IPS-NIHi7 (cell line): Measurements from ENCODE around the gene OAS2.
"Not testable (repeated sequence)": the region's sequence is repeated elsewhere in the genome, so short reads cannot be mapped to it uniquely, and the experiment has no call there.

ENCODE experiments used
- DNase-seq: peaks from one replicate; pipeline ENCODE4 v3.0.0; 2012; ENCODE audit warnings: mixed read lengths; ENCODE audit errors: extremely low spot score

The OAS2 gene

GRCh38 chr12:112985642-112986290 is 7.4 kb downstream of the OAS2 start:
- DNase-seq: no peak

DNA sequence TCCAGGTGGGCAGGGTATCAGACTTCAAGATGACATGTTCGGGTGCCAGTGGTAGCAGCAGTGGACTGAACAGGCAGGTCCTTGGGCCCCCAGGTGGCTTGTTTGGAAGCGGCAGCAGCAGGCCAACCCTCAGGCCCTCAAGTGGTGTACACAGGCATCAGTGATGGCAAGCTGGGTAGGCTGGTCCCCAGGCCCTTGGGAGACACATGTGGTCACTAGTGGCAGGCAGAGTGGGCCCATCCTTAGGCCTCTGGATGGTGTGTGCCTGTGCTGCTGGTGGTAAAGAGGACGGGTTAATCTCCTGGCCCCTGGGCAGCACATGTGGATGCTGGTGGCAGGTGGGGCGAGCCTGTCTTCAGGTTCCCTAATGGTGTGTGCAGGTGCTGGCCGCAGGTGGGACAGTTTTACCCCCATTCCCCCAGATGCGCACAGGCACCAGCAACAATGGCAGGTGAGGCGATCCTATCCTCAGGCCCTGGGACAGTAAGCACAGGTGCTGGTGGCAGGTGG is 8.0 kb downstream of the OAS2 start:
- DNase-seq: no peak

GRCh38 chr12:112987561-112987960 is 9.2 kb downstream of the OAS2 start:
- no peak for DNase-seq

GRCh38 chr12:112988224-112988623 is 9.9 kb downstream of the OAS2 start:
- no peak for DNase-seq

DNA sequence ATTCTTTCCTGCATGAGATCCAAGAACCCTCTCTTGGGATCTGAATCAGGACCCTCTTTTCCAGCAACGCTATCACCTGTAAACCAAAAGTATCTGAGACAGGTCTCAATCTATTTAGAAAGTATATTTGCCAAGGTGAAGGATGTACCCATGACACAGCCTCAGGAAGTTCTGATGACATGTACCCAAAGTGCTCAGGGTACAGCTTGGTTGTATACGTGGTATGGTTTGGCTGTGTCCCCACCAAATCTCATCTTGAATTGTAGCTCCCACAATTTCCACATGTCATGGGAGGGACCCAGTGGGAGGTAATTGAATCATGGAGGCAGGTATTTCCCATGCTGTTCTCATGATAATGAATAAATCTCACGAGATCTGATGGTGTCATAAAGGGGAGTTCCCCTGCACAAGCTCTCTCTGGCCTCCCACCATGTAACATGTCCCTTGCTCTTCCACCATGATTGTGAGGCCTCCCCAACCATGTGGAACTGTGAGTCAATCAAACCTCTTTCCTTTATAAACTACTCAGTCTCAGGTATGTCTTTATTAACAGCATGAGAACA is 10.6 kb downstream of the OAS2 start:
- not testable (repeated sequence) for DNase-seq

GRCh38 chr12:112989806-112990205 is 11.5 kb downstream of the OAS2 start:
- no peak for DNase-seq

GRCh38 chr12:112992541-112993398 is 14.5 kb downstream of the OAS2 start:
- DNase-seq: peak; percentile 92

GRCh38 chr12:112995008-112995407 is 16.7 kb downstream of the OAS2 start:
- no peak for DNase-seq

DNA sequence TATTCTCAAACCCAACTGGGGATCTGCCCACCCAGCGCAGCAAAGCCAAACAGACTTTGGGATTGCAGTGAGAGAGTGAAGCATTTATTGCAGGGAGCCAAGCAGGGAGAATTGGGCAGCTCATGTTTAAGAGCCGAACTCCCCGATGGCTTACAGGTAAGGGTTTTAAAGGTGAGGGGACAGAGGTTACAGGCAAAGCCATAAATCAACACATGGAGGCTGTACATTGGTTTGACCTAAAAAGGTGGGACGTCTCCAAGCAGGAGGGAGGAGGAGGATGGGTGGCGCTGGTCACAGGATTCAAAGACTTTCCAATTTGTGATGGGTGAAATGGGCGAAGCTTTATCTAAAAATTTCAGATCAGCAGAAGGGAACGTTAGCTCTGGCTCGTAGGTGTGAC is 18.2 kb downstream of the OAS2 start:
- no peak for DNase-seq

DNA sequence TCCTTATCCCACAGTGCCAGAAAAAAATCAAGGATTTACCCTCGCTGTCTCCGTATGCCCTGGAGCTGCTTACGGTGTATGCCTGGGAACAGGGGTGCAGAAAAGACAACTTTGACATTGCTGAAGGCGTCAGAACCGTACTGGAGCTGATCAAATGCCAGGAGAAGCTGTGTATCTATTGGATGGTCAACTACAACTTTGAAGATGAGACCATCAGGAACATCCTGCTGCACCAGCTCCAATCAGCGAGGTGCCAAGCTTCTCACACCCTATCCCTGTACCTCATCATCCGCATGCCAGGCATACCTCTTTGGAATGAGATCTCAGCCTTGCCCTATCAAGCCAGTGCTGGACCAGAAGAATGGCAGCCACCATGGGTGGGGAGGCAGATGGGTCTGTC is 19.2 kb downstream of the OAS2 start:
- DNase-seq: no peak

GRCh38 chr12:112998987-112999767 is 20.9 kb downstream of the OAS2 start:
- no peak for DNase-seq

GRCh38 chr12:113000433-113000832 is 22.1 kb downstream of the OAS2 start:
- no peak for DNase-seq

DNA sequence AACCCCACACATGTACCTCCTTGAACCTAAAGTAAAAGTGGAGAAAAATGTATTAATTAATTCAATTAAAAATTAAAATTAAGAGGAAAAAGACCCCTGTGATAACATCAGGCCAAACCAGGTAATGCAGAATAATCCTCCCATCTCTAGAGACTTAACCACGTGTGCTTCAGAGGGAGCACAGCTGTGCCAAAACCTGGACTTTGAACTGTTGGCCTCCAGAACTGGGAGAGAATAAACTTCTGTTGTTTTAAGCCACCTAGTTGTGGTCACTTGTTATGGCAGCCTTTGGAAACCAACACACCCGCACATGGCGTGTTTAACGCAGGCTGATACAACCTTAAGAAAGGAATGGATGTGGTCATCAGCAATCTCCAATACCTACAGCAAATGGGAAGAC is 23.8 kb downstream of the OAS2 start:
- no peak for DNase-seq

DNA sequence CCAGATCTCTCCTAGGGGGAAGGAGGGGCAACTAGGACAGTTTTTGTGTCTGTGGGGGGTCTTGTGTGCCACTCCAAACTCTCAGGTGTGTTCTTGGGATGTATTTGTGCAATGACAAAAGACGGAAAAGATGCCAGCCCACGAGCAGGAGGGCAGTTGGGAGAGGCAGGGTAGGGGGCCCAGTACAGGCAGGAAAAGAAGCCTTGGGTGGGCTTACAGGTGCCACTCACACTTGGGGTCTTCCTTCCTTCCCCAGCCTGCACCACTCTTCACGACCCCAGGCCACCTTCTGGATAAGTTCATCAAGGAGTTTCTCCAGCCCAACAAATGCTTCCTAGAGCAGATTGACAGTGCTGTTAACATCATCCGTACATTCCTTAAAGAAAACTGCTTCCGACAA is 24.4 kb downstream of the OAS2 start:
- no peak for DNase-seq

DNA sequence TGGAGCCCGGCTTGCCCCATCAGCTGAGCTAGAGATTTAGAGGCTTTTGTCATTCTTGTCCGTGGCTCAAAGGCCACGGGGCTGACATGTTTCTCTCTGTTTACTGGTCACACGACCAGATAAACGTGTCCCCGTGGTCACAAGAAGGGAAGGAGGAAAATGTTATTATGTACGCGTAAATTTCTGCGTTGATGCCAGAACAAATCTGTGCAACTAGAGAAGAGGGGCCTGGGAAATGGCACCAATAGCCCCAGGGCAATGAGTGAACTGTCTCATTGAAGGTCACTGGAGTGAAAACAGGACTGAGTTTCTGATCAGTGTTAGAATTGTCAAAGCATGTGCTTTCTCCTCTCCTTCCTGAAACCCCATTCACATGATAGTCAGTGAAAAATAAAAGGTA is 25.3 kb downstream of the OAS2 start:
- DNase-seq: no peak

- DNase-seq: peak; percentile 49
These were observed 27.4 kb downstream of the OAS2 start for GRCh38 chr12:113005762-113006161.

GRCh38 chr12:113006206-113006605 is 27.9 kb downstream of the OAS2 start:
- no peak for DNase-seq

GRCh38 chr12:113006641-113007040 is 28.3 kb downstream of the OAS2 start:
- no peak for DNase-seq

DNA sequence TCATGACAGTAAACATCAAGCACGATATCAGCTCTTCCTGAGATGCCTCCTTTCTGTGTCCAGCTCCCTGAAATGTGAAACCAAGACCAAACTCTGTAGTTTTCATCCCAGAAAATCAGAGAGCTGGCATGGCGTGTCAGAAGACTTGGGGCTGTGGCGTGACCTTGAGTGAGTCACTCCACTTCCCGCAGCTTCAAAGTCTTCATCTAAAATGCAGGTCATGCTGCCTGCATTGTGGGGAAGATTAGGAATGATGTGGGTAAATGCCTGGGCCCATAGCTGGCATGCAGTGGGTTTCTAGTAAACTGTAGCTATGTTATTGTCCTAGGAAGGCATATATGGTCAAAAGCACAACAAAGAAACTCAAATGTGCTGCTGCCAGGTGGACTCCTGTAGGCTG is 28.8 kb downstream of the OAS2 start:
- DNase-seq: no peak

DNA sequence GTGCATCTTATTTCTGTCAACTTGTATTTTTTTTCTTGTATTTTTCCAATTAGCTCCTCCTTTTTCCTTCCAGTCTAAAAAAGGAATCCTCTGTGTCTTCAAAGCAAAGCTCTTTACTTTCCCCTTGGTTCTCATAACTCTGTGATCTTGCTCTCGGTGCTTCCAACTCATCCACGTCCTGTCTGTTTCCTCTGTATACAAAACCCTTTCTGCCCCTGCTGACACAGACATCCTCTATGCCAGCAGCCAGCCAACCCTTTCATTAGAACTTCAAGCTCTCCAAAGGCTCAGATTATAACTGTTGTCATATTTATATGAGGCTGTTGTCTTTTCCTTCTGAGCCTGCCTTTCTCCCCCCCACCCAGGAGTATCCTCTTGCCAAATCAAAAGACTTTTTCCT is 32.4 kb downstream of the OAS2 start:
- DNase-seq: no peak

GRCh38 chr12:113014565-113014964 is 36.2 kb downstream of the OAS2 start:
- DNase-seq: no peak

DNA sequence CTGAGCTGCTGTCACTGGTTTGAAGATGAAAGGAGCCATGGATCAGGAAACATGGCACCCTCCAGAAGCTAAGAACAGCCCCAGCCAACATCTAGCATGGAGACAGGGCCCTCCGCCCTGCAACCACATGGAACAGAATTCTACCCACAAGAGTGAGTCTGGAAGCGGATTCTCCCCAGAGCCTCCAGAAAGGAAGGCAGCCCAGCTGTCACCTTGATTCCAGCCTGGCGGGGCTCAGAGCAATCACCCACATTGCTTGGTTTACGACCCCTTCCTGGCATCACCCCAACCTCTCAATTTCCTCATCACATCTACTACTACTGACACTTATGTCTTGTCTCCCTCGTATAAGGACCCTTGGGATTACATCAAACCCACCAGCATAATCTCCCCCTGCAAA is 38.5 kb downstream of the OAS2 start:
- no peak for DNase-seq
